IMR-90 (cell line): ENCODE results near the gene COL5A1. TPM values are rescaled to one million over a fixed set of nuclear protein-coding genes. Genes with fewer than 3 reads are reported as not detected.

Experiments used
- ATAC-seq: fragments of 200-7000 bp; cut with Tn5 transposase; 2 replicates; pipeline ENCODE4 v1.9.1; 2020; ENCODE audit warnings: low read depth, mild to moderate bottlenecking, moderate library complexity
- BruUV-seq: library from RNA; stranded (reverse); fragments of 400-500 nt; replicated peaks from 2 replicates; lab custom pipeline; 2021; lab: Mats Ljungman, UMichigan
- CTCF ChIA-PET: fragments of 300-600 bp; formaldehyde crosslinking; extraction: SDS; loops from one replicate; lab custom pipeline; 2021; ENCODE audit warnings: antibody characterized with exemption; lab: Yijun Ruan, JAX
- POLR2A ChIA-PET: fragments of 300-600 bp; sonication (Branson Sonifier 250); formaldehyde crosslinking; loops from one replicate; lab custom pipeline; 2022; ENCODE audit warnings: antibody characterized with exemption; ENCODE audit not compliant: unreplicated experiment; lab: Charles Lee
- DNase-seq: peaks from one replicate; pipeline ENCODE4 v3.0.0; 2013
- H2AFZ ChIP-seq: replicated peaks from 2 replicates; pipeline ENCODE3; 2013; ENCODE audit warnings: low read length, mild to moderate bottlenecking; ENCODE audit not compliant: poor library complexity
- H2AK5ac ChIP-seq: 2 replicates; pipeline ENCODE4 v1.6.1; 2013; ENCODE audit warnings: low read depth, low read length, inconsistent platforms
- H2AK9ac ChIP-seq: replicated peaks from 2 replicates; pipeline ENCODE3; 2013; ENCODE audit warnings: mild to moderate bottlenecking, low read depth, low read length, moderate library complexity; ENCODE audit not compliant: poor library complexity
- H2BK120ac ChIP-seq: 2 replicates; pipeline ENCODE4 v1.6.1; 2013; ENCODE audit warnings: low read depth, low read length, inconsistent platforms
- H2BK15ac ChIP-seq: 3 replicates; pipeline ENCODE4 v1.6.1; 2013; ENCODE audit warnings: low read depth, low read length, inconsistent platforms
- H2BK20ac ChIP-seq: 2 replicates; pipeline ENCODE4 v1.6.1; 2013; ENCODE audit warnings: low read depth, mild to moderate bottlenecking, inconsistent platforms, low read length, moderate library complexity
- H2BK5ac ChIP-seq: 2 replicates; pipeline ENCODE4 v1.6.1; 2013; ENCODE audit warnings: mild to moderate bottlenecking, low read depth, low read length, inconsistent platforms; ENCODE audit not compliant: poor library complexity, severe bottlenecking
- H3K14ac ChIP-seq: replicated peaks from 2 replicates; pipeline ENCODE4 v1.6.1; 2013; ENCODE audit warnings: low read depth, low read length, inconsistent platforms
- H3K18ac ChIP-seq: 2 replicates; pipeline ENCODE4 v1.6.1; 2013; ENCODE audit warnings: low read depth, low read length, control low read depth
- H3K23ac ChIP-seq: 2 replicates; pipeline ENCODE4 v1.6.1; 2013; ENCODE audit warnings: low read depth, low read length, inconsistent platforms
- H3K27ac ChIP-seq: 2 replicates; pipeline ENCODE4 v1.5.1; 2013; ENCODE audit warnings: mild to moderate bottlenecking, control low read depth, low read length; ENCODE audit not compliant: insufficient read depth
- H3K27me3 ChIP-seq: 2 replicates; pipeline ENCODE4 v1.6.1; 2013; ENCODE audit warnings: low read length; ENCODE audit not compliant: control insufficient read depth, insufficient read depth
- H3K36me3 ChIP-seq: 2 replicates; pipeline ENCODE4 v1.6.1; 2013; ENCODE audit warnings: low read length, mixed read lengths; ENCODE audit not compliant: control insufficient read depth, insufficient read depth
- H3K4ac ChIP-seq: 2 replicates; pipeline ENCODE4 v1.6.1; 2013; ENCODE audit warnings: low read depth, low read length, inconsistent platforms
- H3K4me1 ChIP-seq: 2 replicates; pipeline ENCODE4 v1.6.1; 2013; ENCODE audit warnings: low read length, mixed read lengths; ENCODE audit not compliant: control insufficient read depth, insufficient read depth
- H3K4me2 ChIP-seq: 2 replicates; pipeline ENCODE4 v1.6.1; 2013; ENCODE audit warnings: low read depth, mild to moderate bottlenecking, control low read depth, low read length, moderate library complexity
- H3K4me3 ChIP-seq: 2 replicates; pipeline ENCODE4 v1.5.1; 2013; ENCODE audit warnings: low read depth, mild to moderate bottlenecking, control low read depth, low read length, moderate library complexity; ENCODE audit not compliant: insufficient read depth
- H3K56ac ChIP-seq: 2 replicates; pipeline ENCODE4 v1.6.1; 2013; ENCODE audit warnings: low read length, inconsistent platforms; ENCODE audit not compliant: insufficient read depth; ENCODE audit errors: extremely low read depth
- H3K79me1 ChIP-seq, 2 experiments: 2 replicates each; pipeline ENCODE4 v1.6.1; 2013; ENCODE audit warnings: low read length in 2 of 2, inconsistent platforms in 1 of 2, low read depth in 1 of 2
- H3K9ac ChIP-seq: 2 replicates; pipeline ENCODE4 v1.6.1; 2013; ENCODE audit warnings: low read depth, low read length, control low read depth
- H3K9me1 ChIP-seq: 2 replicates; pipeline ENCODE4 v1.6.1; 2013; ENCODE audit warnings: low read length, inconsistent platforms; ENCODE audit not compliant: insufficient read depth
- H3K9me3 ChIP-seq: 2 replicates; pipeline ENCODE4 v1.6.1; 2013; ENCODE audit warnings: low read length; ENCODE audit not compliant: control insufficient read depth, insufficient read depth
- H4K20me1 ChIP-seq: 2 replicates; pipeline ENCODE4 v1.6.1; 2013; ENCODE audit warnings: low read length, inconsistent platforms; ENCODE audit not compliant: insufficient read depth
- H4K5ac ChIP-seq: 2 replicates; pipeline ENCODE4 v1.6.1; 2013; ENCODE audit warnings: mild to moderate bottlenecking, low read depth, low read length, control low read depth
- H4K8ac ChIP-seq, 2 experiments: 2 replicates each; pipeline ENCODE4 v1.6.1; 2013; ENCODE audit warnings: low read depth in 2 of 2, low read length in 2 of 2, control low read depth in 1 of 2, inconsistent platforms in 1 of 2
- H4K91ac ChIP-seq: 2 replicates; pipeline ENCODE4 v1.6.1; 2013; ENCODE audit warnings: low read depth, low read length, inconsistent platforms; ENCODE audit not compliant: insufficient read depth
- BHLHE40 ChIP-seq: fragments of 150-350 bp; IDR thresholded peaks from 2 replicates; pipeline ENCODE4 v1.6.1; 2016; ENCODE audit warnings: mild to moderate bottlenecking, low read depth, low read length
- CEBPB ChIP-seq: IDR thresholded peaks from 2 replicates; pipeline ENCODE4 v1.6.1; 2012; ENCODE audit warnings: low read depth, low read length, improper control_type of control experiment
- CHD1 ChIP-seq: IDR thresholded peaks from 2 replicates; pipeline ENCODE4 v1.6.1; 2012; ENCODE audit warnings: low read depth, low read length, improper control_type of control experiment
- ELK1 ChIP-seq: fragments of 150-350 bp; IDR thresholded peaks from 2 replicates; pipeline ENCODE4 v1.6.1; 2016; ENCODE audit warnings: low read depth, mild to moderate bottlenecking, low read length, moderate library complexity, borderline replicate concordance
- FOS ChIP-seq: fragments of 150-350 bp; IDR thresholded peaks from 2 replicates; pipeline ENCODE4 v1.6.1; 2016; ENCODE audit warnings: low read depth, low read length
- MAFK ChIP-seq: IDR thresholded peaks from 2 replicates; pipeline ENCODE4 v1.6.1; 2012; ENCODE audit warnings: low read depth, low read length, improper control_type of control experiment
- MAZ ChIP-seq: IDR thresholded peaks from 2 replicates; pipeline ENCODE4 v1.6.1; 2012; ENCODE audit warnings: low read depth, mild to moderate bottlenecking, low read length, improper control_type of control experiment, moderate library complexity, borderline replicate concordance
- MXI1 ChIP-seq: IDR thresholded peaks from 2 replicates; pipeline ENCODE4 v1.6.1; 2012; ENCODE audit warnings: low read depth, mild to moderate bottlenecking, low read length, moderate library complexity, borderline replicate concordance
- NFE2L2 ChIP-seq: fragments of 150-350 bp; IDR thresholded peaks from 2 replicates; pipeline ENCODE4 v1.6.1; 2016; ENCODE audit warnings: low read depth, mild to moderate bottlenecking, low read length
- POLR2A ChIP-seq: IDR thresholded peaks from 2 replicates; pipeline ENCODE4 v1.6.1; 2012; ENCODE audit warnings: mild to moderate bottlenecking, low read depth, low read length
- RAD21 ChIP-seq: IDR thresholded peaks from 2 replicates; pipeline ENCODE4 v1.6.1; 2012; ENCODE audit warnings: low read length, improper control_type of control experiment
- RCOR1 ChIP-seq: IDR thresholded peaks from 2 replicates; pipeline ENCODE4 v1.6.1; 2012; ENCODE audit warnings: mild to moderate bottlenecking, low read length, improper control_type of control experiment; ENCODE audit not compliant: insufficient replicate concordance
- RFX5 ChIP-seq: IDR thresholded peaks from 2 replicates; pipeline ENCODE4 v1.8.0; 2012; ENCODE audit warnings: low read depth, mild to moderate bottlenecking, low read length, moderate library complexity
- SMC3 ChIP-seq: fragments of 150-350 bp; IDR thresholded peaks from 2 replicates; pipeline ENCODE4 v1.6.1; 2016; ENCODE audit warnings: low read depth, mild to moderate bottlenecking, antibody characterized with exemption, low read length, moderate library complexity
- USF2 ChIP-seq: fragments of 150-350 bp; IDR thresholded peaks from 2 replicates; pipeline ENCODE4 v1.6.1; 2017; ENCODE audit warnings: mild to moderate bottlenecking, antibody characterized with exemption, low read length, low read depth
- WGBS, 2 experiments: methylation state at CpG; one replicate each; pipeline versions ENCODE4 v1.1.5 to v1.1.7; 2013; ENCODE audit warnings: missing lambda C conversion rate in 2 of 2; ENCODE audit not compliant: insufficient read length in 1 of 2; ENCODE audit errors: extremely low coverage in 2 of 2; 5-methylcytosine and 5-hydroxymethylcytosine counted together
- dilution Hi-C: fragments of 300-500 bp; cut with HindIII; formaldehyde crosslinking; loops from one replicate; pipeline ENCODE4 v1.14.3; 2018; ENCODE audit warnings: low sequenced_read_pairs; ENCODE audit not compliant: unreplicated experiment
- in situ Hi-C: fragments of 300-500 bp; cut with MboI; formaldehyde crosslinking; loops from 3 replicates; pipeline ENCODE4 v1.14.3; 2019; ENCODE audit warnings: low sequenced_read_pairs, inconsistent platforms, mixed read lengths
- intact Hi-C: fragments of 100-400 bp; cut with micrococcal nuclease; formaldehyde crosslinking; loops from 2 replicates; pipeline ENCODE4 v1.10.0; 2022
- polyA plus RNA-seq, 3 experiments: library from polyadenylated mRNA; depleted of rRNA; stranded (reverse); fragments of >200 nt; gene quantifications; 2 replicates each; pipeline ENCODE4 v1.2.3, GENCODE V29; 2012; ENCODE audit warnings: low replicate concordance in 1 of 3
- total RNA-seq: library from RNA; depleted of rRNA; stranded (reverse); fragments of >200 nt; gene quantifications from 2 replicates; pipeline ENCODE4 v1.2.3, GENCODE V29; 2012

Gene COL5A1
- total and polyA plus RNA-seq, 2 of the 4 experiments (the other 2 are of a cell fraction), result 19.2 to 173 TPM

GRCh38 chr9:134889386-134890154, 248.0 kb downstream of the COL5A1 start:
- H4K91ac ChIP-seq, result no peak overlapping the region
- H3K36me3 ChIP-seq, result no peaks in the 10 kb centered on the region
- no peak overlapping the region for H3K4me3 ChIP-seq
- in situ Hi-C loops, result no loop called here
- no peak overlapping the region for H4K8ac ChIP-seq
- no peak overlapping the region for H3K14ac ChIP-seq
- ChIA-PET CTCF (interaction anchor here (1.4 kb wide), 1 partner anchor 12 kb away, joined by 3 read pairs; no protein-coding TSS in a partner anchor), POLR2A (no interaction called here)
- H3K4me1 ChIP-seq, result no peaks in the 10 kb centered on the region
- WGBS, 2 experiments, result 80% methylated on average over 5 of the region's 10 CpGs; no CpG with 5 or more reads in 1 of the 2 experiments
- H3K4me2 ChIP-seq, result no peak overlapping the region
- no peak overlapping the region; the same call in 1 of the 2 replicates for H3K18ac ChIP-seq
- no peak for DNase-seq
- H3K27me3 ChIP-seq, result peaks cover 36% of the 10 kb centered on the region
- no peak for ATAC-seq
- no peak overlapping the region for H2BK15ac ChIP-seq
- no peaks in the 10 kb centered on the region for H4K20me1 ChIP-seq
- H2BK5ac ChIP-seq, result no peak overlapping the region
- dilution Hi-C loops, result no loop called here
- H3K9ac ChIP-seq, result no peak overlapping the region
- H3K9me1 ChIP-seq, result no peaks in the 10 kb centered on the region
- H2BK20ac ChIP-seq, result no peak overlapping the region
- no peak overlapping the region for H3K4ac ChIP-seq
- no peak overlapping the region for H3K27ac ChIP-seq
- no peak overlapping the region for H3K56ac ChIP-seq
- H2AK5ac ChIP-seq, result no peak overlapping the region
- no peaks in the 10 kb centered on the region for H3K9me3 ChIP-seq
- no peak overlapping the region for H2AFZ ChIP-seq
- no peak overlapping the region for H4K5ac ChIP-seq
- no peak overlapping the region for H2AK9ac ChIP-seq
- no peaks in the 10 kb centered on the region for H3K79me1 ChIP-seq
- H3K23ac ChIP-seq, result no peak overlapping the region
- H2BK120ac ChIP-seq, result no peak overlapping the region
- intact Hi-C loops, result no loop called here
- no TSS peak for BruUV-seq
- TF ChIP-seq MAZ (no peak), USF2 (no peak), MAFK (no peak), BHLHE40 (no peak), NFE2L2 (no peak), CEBPB (no peak), MXI1 (no peak), RCOR1 (no peak), CHD1 (no peak), ELK1 (no peak), RFX5 (no peak), RAD21 (no peak), FOS (no peak), POLR2A (no peak), SMC3 (no peak)
